AML-193 (cell line): ENCODE results near the gene PUS1.
"Not testable (repeated sequence)": the region's sequence is repeated elsewhere in the genome, so short reads cannot be mapped to it uniquely, and the experiment has no call there.

Source experiments
- DNase-seq, 2 experiments: peaks; one replicate each; lab custom pipeline; 2025; lab: John Stamatoyannopoulos, UW

The PUS1 gene

GRCh38 chr12:131959641-131960589 is 30.8 kb downstream of the PUS1 start:
- no peak for DNase-seq

GRCh38 chr12:131960590-131961325 is 31.7 kb downstream of the PUS1 start:
- DNase-seq, result not testable (repeated sequence)

- DNase-seq, result not testable (repeated sequence)
Observed at GRCh38 chr12:131961328-131961727, 32.3 kb downstream of the PUS1 start.

- DNase-seq, result no peak
Observed at GRCh38 chr12:131962069-131962468, 33.0 kb downstream of the PUS1 start.

- no peak for DNase-seq
Observed at GRCh38 chr12:131963381-131963780, 34.3 kb downstream of the PUS1 start.

GRCh38 chr12:131965073-131965472 is 36.0 kb downstream of the PUS1 start:
- no peak for DNase-seq

GRCh38 chr12:131971226-131971625 is 42.1 kb downstream of the PUS1 start:
- no peak for DNase-seq

- no peak for DNase-seq
Observed at GRCh38 chr12:131975228-131975627, 46.2 kb downstream of the PUS1 start.

- no peak for DNase-seq
Observed at GRCh38 chr12:131979606-131980005, 50.5 kb downstream of the PUS1 start.

GRCh38 chr12:131980263-131980662 is 51.2 kb downstream of the PUS1 start:
- DNase-seq, result no peak

- DNase-seq, result no peak
Observed at GRCh38 chr12:131981388-131981787, 52.3 kb downstream of the PUS1 start.

- DNase-seq, result no peak
Observed at GRCh38 chr12:131982041-131982440, 53.0 kb downstream of the PUS1 start.

- no peak for DNase-seq
Observed at GRCh38 chr12:131983026-131983425, 54.0 kb downstream of the PUS1 start.

- DNase-seq, result no peak
Observed at GRCh38 chr12:131983554-131983953, 54.5 kb downstream of the PUS1 start.

GRCh38 chr12:131984334-131984733 is 55.3 kb downstream of the PUS1 start:
- no peak for DNase-seq

GRCh38 chr12:131985510-131985875 is 56.4 kb downstream of the PUS1 start:
- DNase-seq, result not testable (repeated sequence)

GRCh38 chr12:131986361-131986760 is 57.3 kb downstream of the PUS1 start:
- no peak for DNase-seq

- DNase-seq, result no peak
Observed at GRCh38 chr12:131986910-131987309, 57.8 kb downstream of the PUS1 start.

GRCh38 chr12:131987552-131987951 is 58.5 kb downstream of the PUS1 start:
- DNase-seq, result no peak

GRCh38 chr12:131988054-131988796 is 59.1 kb downstream of the PUS1 start:
- DNase-seq, result no peak

- no peak for DNase-seq
Observed at GRCh38 chr12:131989021-131989420, 59.9 kb downstream of the PUS1 start.
